T-helper 1 cell (primary cell): ENCODE results near the gene MINK1.

Source experiments
- DNase-seq, 5 donors: peaks; one replicate each; pipeline ENCODE4 v3.0.0-alpha.2; 2012 to 2020

The MINK1 gene

DNA sequence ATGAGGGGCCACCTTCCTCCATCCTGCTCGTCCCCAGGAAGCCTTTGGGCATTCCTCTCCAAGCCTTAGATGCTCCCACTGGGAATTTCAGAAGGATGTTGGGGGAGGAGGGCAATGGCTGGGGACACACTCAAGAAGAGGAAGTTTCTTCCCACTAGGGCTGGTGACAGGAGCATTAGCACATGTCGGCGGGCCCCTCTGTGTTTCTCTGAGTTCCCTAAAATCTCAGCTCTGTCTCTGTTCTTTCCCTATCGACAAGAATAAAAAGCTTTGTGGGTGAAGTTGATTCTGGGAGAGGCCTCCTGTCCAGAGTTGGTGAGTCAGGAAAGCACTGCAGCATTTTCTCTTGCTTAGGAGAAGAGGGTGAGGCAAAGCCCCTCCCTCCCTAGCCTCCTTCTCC, 46.5 kb downstream of the MINK1 start:
- DNase-seq, result no peak

DNA sequence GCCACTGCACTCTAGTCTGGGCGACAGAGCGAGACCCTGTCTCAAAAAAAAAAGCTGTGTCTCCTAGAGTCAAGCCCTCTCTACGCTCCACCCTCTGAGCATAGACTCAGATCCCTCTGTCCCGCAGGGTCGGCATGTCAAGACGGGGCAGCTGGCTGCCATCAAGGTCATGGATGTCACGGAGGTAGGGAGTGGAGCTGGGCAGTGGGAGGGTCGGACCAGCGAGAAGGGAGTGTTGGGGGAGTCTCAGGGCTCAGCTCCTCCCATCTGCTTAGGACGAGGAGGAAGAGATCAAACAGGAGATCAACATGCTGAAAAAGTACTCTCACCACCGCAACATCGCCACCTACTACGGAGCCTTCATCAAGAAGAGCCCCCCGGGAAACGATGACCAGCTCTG, 47.7 kb downstream of the MINK1 start:
- DNase-seq, result no peak

DNA sequence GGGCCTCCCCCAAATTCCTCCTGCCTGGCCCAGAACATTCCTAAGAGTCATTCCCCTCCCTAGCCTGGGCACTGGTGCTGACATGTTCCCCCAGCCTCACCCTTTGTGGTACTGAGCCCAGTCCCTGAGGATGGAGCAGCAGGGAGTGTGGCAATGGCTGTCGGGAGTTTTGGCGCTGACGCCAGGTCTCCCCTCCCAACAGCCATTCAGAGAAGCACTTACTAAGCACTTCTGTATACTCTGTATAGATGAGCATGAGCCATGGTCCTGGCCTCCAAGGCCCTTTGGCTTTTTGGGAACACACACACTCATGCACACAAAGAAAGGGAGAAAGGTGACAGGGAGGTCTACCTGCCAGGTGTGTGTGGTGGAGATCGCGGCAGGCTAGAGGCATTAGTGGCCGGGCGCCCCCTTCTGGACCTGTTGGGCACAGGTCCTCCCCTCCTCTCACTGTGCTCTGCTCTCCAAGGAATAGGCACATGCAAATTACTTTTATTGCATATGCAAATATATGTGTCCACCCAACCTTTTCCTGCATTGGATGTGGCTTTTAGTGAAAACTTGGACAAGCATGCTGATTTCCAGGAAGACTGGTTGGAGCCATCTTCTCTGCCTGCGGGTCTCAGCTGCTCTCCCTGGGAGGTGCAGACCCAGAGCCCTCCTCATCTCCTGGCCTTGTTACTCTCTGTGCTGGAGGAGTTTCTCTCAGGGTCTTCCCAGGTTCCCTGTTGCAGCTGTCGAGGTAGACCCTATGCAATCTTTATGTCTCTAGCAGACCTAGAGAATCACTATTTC, 48.8 kb downstream of the MINK1 start:
- peak in 4 of 5 donors; percentile 48 to 59 (median 56) for DNase-seq

DNA sequence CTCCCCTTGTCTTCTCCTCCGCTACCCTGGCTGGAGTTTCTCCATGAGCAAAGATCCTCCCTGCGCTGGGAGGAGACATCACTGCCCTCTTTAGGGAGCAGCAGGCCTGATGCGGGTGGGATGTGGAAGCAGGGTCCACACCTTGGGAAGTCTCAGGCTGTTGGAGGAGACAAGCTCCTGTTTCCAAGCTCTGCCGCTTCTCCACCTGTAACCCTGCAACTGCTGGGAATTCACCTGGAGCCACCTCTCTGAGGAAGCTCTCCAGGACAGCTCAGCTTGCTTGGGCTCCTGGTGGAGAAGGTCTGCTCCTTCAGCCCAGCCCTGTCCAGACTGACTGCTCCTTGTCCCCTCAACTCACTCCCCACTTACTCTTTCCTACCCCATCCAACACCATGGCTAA, 51.3 kb downstream of the MINK1 start:
- DNase-seq, result no peak

DNA sequence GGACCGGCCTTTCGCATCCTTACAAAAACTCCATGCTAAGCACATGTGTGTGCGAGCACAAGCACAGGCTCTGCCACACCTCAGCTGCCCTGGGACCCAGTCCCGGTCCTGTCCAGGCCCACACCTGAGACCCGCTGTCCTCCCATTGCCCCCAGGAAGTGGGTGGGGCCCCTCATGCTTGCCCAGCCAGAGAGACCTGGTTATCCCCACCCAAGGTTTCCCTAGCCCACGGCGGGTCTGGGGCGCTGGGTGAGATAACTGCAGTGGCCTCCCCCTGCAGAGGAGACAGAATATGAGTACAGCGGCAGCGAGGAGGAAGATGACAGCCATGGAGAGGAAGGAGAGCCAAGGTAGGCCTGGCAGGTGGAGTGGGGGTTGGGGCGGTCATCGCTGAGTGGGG, 53.7 kb downstream of the MINK1 start:
- DNase-seq, result no peak

DNA sequence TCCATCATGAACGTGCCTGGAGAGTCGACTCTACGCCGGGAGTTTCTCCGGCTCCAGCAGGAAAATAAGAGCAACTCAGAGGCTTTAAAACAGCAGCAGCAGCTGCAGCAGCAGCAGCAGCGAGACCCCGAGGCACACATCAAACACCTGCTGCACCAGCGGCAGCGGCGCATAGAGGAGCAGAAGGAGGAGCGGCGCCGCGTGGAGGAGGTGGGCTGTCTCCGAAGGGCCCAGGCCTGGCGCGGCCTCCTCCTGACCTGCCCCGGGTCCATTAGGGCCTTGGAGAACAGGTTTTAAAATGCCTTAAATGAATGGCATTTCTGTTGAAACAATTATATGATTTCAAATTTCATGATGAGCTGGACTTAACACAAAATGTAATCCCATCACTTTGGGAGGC, 54.4 kb downstream of the MINK1 start:
- no peak for DNase-seq

DNA sequence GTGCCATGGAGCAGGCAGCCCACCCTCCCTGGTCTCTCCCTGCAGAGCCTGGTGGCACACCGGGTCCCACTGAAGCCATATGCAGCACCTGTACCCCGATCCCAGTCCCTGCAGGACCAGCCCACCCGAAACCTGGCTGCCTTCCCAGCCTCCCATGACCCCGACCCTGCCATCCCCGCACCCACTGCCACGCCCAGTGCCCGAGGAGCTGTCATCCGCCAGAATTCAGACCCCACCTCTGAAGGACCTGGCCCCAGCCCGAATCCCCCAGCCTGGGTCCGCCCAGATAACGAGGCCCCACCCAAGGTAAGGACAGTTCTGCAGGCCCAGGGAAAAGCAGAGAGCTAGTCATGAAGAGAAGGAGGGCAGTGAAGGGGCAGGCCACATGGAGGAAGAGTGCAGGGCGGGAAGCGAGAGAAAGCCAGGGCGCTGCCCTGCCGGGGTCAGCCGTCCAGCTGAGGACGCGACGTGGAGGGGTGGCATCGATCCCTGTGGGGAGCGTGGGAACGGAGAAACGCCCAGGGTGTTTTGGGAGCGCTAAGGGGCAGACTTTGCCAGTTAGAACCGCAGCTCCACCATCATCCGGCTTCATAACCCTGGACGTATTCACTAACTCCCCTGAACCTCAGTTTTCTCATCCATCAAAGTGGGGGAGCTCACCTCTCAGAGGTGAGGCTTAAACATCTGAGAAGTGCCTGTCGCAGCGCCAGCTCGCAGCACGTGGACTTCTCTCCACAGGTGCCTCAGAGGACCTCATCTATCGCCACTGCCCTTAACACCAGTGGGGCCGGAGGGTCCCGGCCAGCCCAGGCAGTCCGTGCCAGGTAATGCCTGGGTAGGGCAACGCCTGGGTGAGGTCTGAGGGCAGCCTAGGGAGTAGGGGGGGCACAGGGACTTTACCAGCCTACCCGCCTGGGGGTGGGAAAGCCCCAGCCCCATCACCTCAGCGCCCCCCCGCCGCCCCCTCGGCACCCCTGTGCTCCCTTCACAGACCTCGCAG, 58.6 kb downstream of the MINK1 start:
- DNase-seq, result no peak

DNA sequence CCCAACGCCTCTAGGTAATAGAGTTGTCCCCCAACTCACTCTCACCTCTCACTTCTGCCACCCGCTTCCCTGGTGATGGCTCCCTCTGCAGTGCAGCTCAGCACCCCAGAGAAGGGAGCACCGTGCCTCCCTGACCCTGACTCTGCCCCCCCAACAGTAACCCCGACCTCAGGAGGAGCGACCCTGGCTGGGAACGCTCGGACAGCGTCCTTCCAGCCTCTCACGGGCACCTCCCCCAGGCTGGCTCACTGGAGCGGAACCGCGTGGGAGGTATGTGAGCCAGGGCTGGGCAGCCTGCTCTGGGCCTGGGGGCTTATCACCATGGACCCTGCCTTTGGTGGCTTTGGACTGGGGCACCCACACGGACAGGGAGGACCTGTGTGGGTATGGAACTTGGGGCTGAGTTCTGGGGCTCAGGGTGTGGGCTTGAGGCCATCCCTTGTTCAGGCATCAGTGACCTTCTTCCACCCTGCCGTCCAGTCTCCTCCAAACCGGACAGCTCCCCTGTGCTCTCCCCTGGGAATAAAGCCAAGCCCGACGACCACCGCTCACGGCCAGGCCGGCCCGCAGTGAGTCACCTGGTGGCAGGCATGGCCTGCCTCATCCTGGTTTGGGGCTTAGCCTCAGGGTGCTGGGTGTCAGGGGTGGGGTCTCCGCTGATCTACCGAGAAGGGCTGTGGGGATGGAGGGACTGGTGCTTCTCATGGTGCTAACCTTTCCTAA, 59.5 kb downstream of the MINK1 start:
- no peak for DNase-seq

DNA sequence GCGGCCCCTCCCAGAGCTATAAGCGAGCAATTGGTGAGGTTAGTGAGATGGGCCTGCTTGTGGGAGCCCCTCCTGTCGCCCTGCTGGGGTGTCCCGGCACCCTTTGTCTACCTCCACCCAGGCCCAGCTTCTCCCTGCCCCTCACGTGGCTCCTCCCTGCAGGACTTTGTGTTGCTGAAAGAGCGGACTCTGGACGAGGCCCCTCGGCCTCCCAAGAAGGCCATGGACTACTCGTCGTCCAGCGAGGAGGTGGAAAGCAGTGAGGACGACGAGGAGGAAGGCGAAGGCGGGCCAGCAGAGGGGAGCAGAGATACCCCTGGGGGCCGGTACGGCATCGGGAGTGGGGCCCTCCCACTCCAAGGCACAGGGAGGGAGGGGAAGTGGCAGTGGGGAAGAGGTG, 60.1 kb downstream of the MINK1 start:
- no peak for DNase-seq

DNA sequence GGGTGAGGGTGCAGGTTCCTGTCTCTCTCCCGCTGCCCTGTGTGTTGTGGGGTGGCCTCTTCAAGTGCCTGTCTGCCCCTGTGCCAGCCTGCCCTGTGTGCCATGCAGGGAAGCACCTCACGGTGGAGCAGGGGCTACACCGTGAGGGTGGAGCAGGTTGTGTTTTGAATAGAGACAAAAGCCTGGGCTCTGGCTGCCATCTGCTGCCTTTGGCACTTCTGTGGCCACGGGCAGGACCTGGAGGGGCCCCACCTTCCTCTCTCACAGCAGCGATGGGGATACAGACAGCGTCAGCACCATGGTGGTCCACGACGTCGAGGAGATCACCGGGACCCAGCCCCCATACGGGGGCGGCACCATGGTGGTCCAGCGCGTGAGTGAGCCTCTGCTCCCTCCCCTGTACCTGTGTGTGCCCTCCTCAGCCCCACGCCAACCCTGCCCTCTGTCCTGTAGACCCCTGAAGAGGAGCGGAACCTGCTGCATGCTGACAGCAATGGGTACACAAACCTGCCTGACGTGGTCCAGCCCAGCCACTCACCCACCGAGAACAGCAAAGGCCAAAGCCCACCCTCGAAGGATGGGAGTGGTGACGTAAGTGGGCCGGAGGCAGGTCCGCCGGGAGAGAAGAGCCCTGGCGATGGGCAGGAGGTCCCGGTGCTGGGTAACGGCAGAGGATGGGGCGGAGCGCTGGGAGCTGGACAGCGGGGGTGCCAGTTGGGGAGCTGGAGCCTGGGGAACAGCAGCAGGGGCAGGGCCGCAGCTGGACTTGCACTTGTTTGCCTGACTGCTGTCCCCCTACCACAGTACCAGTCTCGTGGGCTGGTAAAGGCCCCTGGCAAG, 60.8 kb downstream of the MINK1 start:
- no peak for DNase-seq

DNA sequence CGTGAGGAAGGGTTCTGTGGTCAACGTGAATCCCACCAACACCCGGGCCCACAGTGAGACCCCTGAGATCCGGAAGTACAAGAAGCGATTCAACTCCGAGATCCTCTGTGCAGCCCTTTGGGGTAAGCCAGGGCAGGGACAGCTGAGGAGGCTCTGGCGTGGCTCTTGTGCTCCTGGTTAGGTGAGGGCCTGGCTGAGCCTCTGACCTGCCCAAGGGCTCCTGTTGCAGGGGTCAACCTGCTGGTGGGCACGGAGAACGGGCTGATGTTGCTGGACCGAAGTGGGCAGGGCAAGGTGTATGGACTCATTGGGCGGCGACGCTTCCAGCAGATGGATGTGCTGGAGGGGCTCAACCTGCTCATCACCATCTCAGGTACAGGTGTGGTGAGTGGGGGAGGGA, 62.0 kb downstream of the MINK1 start:
- no peak for DNase-seq

DNA sequence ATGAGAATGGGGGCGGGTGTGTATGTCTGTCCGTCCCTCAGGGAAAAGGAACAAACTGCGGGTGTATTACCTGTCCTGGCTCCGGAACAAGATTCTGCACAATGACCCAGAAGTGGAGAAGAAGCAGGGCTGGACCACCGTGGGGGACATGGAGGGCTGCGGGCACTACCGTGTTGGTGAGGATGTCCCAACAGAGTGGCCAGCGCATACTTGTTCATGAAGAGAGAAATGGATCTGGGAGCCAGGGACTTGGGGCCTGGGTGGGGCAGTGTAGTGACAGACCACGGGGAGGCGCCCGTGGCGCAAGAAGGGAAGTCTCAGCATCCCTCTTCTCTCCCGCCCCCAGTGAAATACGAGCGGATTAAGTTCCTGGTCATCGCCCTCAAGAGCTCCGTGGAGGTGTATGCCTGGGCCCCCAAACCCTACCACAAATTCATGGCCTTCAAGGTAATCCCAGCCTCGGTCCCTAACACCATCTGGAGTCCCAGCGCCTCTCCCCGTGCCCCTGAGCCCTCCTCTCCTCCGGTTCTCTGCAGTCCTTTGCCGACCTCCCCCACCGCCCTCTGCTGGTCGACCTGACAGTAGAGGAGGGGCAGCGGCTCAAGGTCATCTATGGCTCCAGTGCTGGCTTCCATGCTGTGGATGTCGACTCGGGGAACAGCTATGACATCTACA, 62.7 kb downstream of the MINK1 start:
- no peak for DNase-seq

DNA sequence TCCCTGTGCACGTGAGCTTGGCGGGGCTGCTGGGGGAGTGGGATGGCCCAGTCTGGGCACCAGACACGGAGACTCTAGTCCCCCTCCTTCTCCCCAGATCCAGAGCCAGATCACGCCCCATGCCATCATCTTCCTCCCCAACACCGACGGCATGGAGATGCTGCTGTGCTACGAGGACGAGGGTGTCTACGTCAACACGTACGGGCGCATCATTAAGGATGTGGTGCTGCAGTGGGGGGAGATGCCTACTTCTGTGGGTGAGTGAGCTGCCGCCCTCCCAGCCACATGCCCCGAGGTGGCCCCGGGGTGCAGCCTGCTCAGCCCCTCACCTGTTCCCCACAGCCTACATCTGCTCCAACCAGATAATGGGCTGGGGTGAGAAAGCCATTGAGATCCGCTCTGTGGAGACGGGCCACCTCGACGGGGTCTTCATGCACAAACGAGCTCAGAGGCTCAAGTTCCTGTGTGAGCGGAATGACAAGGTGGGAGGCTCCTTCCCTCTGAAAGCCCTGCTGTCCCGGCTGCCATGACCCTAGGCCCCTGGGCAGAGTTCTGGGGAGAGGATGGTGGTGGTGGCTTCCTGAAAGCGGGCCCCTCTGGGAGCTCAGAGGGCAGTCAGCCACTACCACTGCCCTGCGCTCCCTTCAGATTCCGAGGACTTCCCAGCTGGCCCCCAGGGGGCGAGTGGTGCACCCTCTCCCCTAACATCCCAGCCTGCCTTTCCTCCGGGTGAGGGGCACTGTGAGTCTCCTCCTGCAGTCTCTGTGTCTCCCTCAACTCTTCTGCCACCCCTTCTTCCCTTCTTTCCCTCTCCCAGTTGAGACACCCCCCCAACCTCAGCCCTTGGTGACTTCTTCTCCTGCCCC, 63.4 kb downstream of the MINK1 start:
- no peak for DNase-seq

DNA sequence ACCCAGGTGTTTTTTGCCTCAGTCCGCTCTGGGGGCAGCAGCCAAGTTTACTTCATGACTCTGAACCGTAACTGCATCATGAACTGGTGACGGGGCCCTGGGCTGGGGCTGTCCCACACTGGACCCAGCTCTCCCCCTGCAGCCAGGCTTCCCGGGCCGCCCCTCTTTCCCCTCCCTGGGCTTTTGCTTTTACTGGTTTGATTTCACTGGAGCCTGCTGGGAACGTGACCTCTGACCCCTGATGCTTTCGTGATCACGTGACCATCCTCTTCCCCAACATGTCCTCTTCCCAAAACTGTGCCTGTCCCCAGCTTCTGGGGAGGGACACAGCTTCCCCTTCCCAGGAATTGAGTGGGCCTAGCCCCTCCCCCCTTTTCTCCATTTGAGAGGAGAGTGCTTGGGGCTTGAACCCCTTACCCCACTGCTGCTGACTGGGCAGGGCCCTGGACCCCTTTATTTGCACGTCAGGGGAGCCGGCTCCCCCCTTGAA, 64.1 kb downstream of the MINK1 start:
- no peak for DNase-seq

DNA sequence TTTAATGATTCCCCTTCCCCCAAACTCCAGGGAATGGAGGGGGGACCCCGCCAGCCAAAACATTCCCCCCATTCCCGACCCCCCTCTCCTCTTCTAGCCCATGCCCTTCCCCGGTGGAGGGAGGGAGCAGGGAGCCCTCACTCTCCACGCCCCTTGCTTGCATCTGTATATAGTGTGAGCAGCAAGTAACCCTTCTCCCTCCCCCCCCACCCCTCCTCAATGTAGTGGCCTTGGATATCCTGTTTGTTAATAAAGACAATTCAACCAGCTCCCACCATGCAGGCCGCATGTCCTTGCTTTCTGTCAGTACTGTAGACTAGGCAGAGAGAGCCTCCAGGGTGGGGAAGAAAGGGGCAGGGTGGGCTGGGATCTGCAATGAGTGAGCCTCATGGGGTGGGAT, 64.6 kb downstream of the MINK1 start:
- no peak for DNase-seq

DNA sequence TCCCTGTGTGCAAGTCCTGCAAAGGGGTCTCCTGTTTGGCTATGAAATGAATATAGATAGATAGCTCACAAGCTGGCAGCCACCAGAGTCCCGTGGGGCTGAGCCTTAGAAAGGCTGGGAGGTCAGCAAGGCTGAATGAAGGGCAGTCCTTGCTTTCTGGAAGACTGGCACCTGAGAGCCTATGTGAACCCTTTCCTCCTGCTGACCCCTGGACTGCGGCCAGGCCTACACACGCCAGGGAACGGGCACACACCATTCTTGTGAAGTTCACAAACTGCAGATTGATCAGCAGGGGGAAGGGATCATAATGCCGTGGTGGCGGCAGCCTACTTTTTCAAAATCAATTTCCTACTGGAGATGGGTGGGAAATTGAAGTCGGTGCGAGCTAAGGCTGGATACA, 65.2 kb downstream of the MINK1 start:
- DNase-seq, result no peak

DNA sequence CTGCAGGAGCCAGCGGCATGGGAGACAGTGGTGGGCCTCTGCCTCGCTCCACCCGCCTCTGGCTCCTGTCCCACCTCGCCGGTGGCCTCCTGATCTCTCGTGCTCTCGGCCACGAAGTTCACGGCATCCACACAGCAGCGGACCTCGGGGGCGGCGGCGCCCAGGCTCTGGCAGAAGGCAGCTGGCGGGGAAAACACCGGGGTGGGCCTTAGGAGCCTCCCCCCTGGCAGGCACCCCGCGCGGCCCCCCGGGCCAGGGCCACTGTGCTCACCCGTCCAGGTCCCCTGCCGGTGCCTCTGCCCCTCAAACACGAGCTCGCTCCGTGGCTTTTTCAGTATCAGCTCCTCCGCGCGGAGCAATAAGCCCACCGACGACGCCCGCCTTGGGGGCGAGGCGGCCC, 65.8 kb downstream of the MINK1 start:
- DNase-seq, result no peak

DNA sequence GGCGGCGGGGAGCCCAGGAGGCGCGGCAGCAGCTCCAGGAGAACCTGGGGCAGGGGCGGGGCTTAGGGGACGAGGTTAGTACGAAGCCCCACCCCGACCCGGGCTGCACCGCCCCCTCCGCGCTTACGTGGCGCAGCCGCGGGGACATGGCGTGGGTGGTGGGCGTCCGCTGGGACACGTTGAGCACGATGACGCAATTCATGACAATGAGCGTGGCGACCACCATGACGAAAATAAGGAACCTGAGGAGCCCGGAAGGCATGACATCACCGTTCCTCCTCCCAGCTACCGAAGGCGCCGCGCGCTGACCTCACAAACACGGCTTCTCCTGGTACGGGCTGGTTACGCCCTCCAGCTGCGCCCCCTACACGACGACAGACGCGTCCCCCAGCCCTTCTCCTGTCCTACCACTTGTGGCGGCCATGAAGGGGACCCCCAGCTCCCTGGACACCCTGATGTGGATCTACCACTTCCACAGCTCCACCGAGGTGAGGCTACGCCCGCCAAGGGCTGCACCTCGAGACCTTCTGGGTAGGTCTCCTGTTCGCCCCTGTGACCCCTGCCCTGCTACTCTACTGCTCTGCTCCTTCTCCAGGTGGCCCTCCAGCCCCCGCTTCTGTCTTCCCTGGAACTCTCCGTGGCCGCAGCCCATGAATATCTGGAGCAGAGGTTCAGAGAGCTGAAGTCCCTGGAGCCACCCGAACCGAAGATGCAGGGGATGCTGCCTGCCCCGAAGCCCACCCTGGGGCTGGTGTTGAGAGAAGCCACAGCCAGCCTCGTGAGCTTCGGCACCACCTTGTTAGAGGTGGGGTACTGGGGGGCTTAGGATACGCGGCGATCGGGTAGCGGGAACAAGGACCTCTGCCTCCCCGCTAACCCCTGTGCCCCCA, 66.4 kb downstream of the MINK1 start, which contains the start of gene C17orf107:
Gene C17orf107 (plus strand): TSS at position 196 of the 890 bp plus-strand sequence. CDS start 227 bp downstream, at position 423.
- peak; percentile 82 to 93 (median 92) for DNase-seq
